ENCODE measurements around the gene TMC6.
"Not testable (repeated sequence)": the region's sequence is repeated elsewhere in the genome, so short reads cannot be mapped to it uniquely, and the experiment has no call there.

DNA sequence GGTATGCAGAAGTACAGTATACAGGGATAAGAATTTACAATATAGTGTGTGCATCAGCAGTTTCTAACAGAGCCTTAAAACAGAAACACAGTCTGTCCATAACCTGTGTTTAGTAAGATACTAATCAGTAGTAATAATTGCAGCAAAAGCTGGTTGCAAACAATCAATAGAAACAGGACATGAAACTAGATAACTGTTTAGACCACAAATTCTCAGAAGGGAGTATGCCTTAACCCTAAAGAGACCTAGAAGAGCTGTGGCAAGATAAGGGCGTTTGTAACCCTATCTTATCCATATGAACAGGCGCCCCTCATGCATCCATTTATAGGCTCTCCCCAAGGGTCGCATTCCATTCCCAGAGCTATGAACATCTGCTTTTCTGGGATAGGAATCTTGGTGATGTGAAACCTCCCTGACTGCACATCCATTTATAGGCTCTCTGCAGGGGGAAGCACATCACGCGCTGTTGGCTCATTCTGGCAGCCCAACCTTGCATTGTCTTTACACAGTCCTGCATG lies 46.1 kb downstream of the TMC6 start:
- TF ChIP-seq EZH2, EZH2phosphoT487 (IDR thresholded peaks at IDR 0.05): not testable (repeated sequence)
- TF ChIP-seq, protein P1, sequence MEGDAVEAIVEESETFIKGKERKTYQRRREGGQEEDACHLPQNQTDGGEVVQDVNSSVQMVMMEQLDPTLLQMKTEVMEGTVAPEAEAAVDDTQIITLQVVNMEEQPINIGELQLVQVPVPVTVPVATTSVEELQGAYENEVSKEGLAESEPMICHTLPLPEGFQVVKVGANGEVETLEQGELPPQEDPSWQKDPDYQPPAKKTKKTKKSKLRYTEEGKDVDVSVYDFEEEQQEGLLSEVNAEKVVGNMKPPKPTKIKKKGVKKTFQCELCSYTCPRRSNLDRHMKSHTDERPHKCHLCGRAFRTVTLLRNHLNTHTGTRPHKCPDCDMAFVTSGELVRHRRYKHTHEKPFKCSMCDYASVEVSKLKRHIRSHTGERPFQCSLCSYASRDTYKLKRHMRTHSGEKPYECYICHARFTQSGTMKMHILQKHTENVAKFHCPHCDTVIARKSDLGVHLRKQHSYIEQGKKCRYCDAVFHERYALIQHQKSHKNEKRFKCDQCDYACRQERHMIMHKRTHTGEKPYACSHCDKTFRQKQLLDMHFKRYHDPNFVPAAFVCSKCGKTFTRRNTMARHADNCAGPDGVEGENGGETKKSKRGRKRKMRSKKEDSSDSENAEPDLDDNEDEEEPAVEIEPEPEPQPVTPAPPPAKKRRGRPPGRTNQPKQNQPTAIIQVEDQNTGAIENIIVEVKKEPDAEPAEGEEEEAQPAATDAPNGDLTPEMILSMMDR (IDR thresholded peaks at IDR 0.05): not testable (repeated sequence)

Data from neural progenitor cell (in vitro differentiated cells).